Measurements from ENCODE around the gene ENTPD2. TPM values are rescaled to one million over a fixed set of nuclear protein-coding genes. Genes with fewer than 3 reads are reported as not detected.

The ENTPD2 gene
- total and polyA plus RNA-seq, 9 of the 15 experiments (the other 6 are each of a cell fraction or from before 2014, with no cell fraction given): 0.04 to 0.60 (median 0.14) TPM; not detected in 4

GRCh38 chr9:137070906-137071275 lies 17.0 kb upstream of the ENTPD2 start (continued):
- TF ChIP-seq AFF1 (IDR thresholded peaks at IDR 0.05; ENCODE audit: low read depth in 1 of 2, partially characterized antibody in 2 of 2): no peak
- no peak for TF ChIP-seq FOXO4 (CRISPR knock-in tag; IDR thresholded peaks at IDR 0.05)
- no peak for TF ChIP-seq CXXC5 (CRISPR knock-in tag; IDR thresholded peaks at IDR 0.05)
- TF ChIP-seq SIX5 (IDR thresholded peaks at IDR 0.05; ENCODE audit: borderline replicate concordance in 1 of 2, insufficient read depth in 1 of 2, low read depth in 1 of 2, low read length in 2 of 2): no peak
- TF ChIP-seq HEY1 (CRISPR knock-in tag; IDR thresholded peaks at IDR 0.05; ENCODE audit: borderline replicate concordance): no peak
- TF ChIP-seq ESRRB (CRISPR knock-in tag; IDR thresholded peaks at IDR 0.05; ENCODE audit: borderline replicate concordance): no peak
- TF ChIP-seq IRF1 (CRISPR knock-in tag; IDR thresholded peaks at IDR 0.05; ENCODE audit: borderline replicate concordance): no peak
- no peak for TF ChIP-seq DDX20 (tag; IDR thresholded peaks at IDR 0.05; ENCODE audit: low read depth)
- TF ChIP-seq ZFX (CRISPR knock-in tag; IDR thresholded peaks at IDR 0.05): peak; percentile 77
- peak; percentile 23 for TF ChIP-seq SMAD4 (CRISPR knock-in tag; conservative IDR thresholded peaks at IDR 0.05)
- no peak for TF ChIP-seq ZNF398 (CRISPR knock-in tag; IDR thresholded peaks at IDR 0.05)
- TF ChIP-seq ZNF431 (CRISPR knock-in tag; IDR thresholded peaks at IDR 0.05): no peak
- TF ChIP-seq STAG1 (CRISPR knock-in tag; IDR thresholded peaks at IDR 0.05; ENCODE audit: borderline replicate concordance): no peak; the same call in 1 of the 2 replicates
- no peak for TF ChIP-seq BDP1 (IDR thresholded peaks at IDR 0.05; ENCODE audit: insufficient read depth, insufficient read length)
- TF ChIP-seq FOXK2 (conservative IDR thresholded peaks at IDR 0.05 in 1 of 2, IDR thresholded peaks at IDR 0.05 in 1 of 2; ENCODE audit: low read depth in 2 of 2): no peak
- no peak; the same call in 1 of the 2 replicates for TF ChIP-seq L3MBTL2 (IDR thresholded peaks at IDR 0.05)
- TF ChIP-seq NKRF (IDR thresholded peaks at IDR 0.05; ENCODE audit: borderline replicate concordance): no peak; the same call in 1 of the 2 replicates

All from K562 (cell line).